Ascending aorta (tissue), 2 donors: ENCODE results near the gene SAP30BP. TPM values are rescaled to one million over a fixed set of nuclear protein-coding genes. Genes with fewer than 3 reads are reported as not detected.
A peak's percentile ranks its signal among the peaks of the same experiment; 100 is the strongest.

Source experiments
- DNase-seq, 2 donors: peaks; one replicate each; pipeline ENCODE4 v3.0.0-alpha.2; 2019; ENCODE audit warnings: low spot score in 2 of 2
- H3K27ac ChIP-seq, 2 donors: fragments of 200-600 bp; sonication (generic); one replicate each; pipeline ENCODE4 v1.5.1; 2016 to 2017; ENCODE audit warnings: mild to moderate bottlenecking in 1 of 2
- H3K27me3 ChIP-seq: fragments of 200-600 bp; sonication (generic); one replicate; pipeline ENCODE4 v1.5.1; 2017
- H3K36me3 ChIP-seq, 2 donors: fragments of 200-600 bp; sonication (generic); one replicate each; pipeline ENCODE4 v1.5.1; 2016
- H3K4me1 ChIP-seq, 2 donors: fragments of 200-600 bp; sonication (generic); one replicate each; pipeline ENCODE4 v1.5.1; 2016 to 2017; ENCODE audit warnings: mild to moderate bottlenecking in 1 of 2
- H3K4me3 ChIP-seq, 2 donors: fragments of 200-600 bp; sonication (generic); one replicate each; pipeline ENCODE4 v1.5.1; 2016 to 2017; ENCODE audit warnings: mild to moderate bottlenecking in 1 of 2
- H3K9me3 ChIP-seq, 2 donors: fragments of 200-600 bp; sonication (generic); one replicate each; pipeline ENCODE4 v1.5.1; 2016
- intact Hi-C: fragments of 100-400 bp; cut with DNase I; formaldehyde crosslinking; loops from one replicate; pipeline ENCODE4 v1.15.1; 2023
- total RNA-seq: library from RNA; depleted of rRNA; stranded (reverse); fragments of >200 nt; gene quantifications from one replicate; pipeline ENCODE4 v1.1.0, GENCODE V29; 2016
- TF ChIP-seq, protein P1 (sequence below), 3 experiments: fragments of 200-600 bp in 2 of 3; fragments of 450-650 bp in 1 of 3; sonication (generic) in 2 of 3; IDR thresholded peaks; one replicate each; pipeline ENCODE4 v1.5.1; 2016 to 2019; ENCODE audit warnings: antibody characterized with exemption in 3 of 3, mild to moderate bottlenecking in 1 of 3, moderate library complexity in 1 of 3

Gene SAP30BP
- total RNA-seq, 1 donor from 2014 or later, result 70.9 TPM

DNA sequence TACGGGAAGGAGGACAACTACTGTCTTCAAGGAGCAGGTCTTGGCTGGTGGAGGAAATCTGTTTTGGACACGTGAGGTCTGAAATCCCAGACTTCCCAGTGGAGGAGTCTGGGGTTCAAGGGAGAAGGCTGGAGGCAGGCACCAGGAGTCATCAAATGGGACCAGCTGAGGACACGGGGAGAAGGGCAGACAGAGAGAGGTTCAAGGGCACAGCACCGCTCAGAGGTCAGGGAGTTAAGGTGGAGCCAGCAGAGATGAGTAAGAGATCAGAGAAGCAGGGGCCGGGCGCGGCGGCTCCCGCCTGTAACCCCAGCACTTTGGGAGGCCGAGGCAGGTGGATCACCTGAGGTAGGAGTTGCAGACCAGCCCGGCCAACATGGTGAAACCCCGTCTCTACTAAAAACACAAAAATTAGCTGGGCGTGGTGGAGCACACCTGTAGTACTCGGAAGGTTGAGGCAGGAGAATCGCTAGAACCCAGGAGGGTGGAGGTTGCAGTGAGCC is 44.3 kb upstream of the SAP30BP start:
- Histone ChIP-seq H3K4me1 (no peaks in the 10 kb centered on the region), H3K27ac (no peak overlapping the region), H3K4me3 (no peak overlapping the region), H3K9me3 (no peaks in the 10 kb centered on the region), H3K36me3 (peaks cover 29 to 44% of the 10 kb centered on the region in 2 donors), H3K27me3 (no peaks in the 10 kb centered on the region)
- no peak for DNase-seq
- TF ChIP-seq, protein P1, sequence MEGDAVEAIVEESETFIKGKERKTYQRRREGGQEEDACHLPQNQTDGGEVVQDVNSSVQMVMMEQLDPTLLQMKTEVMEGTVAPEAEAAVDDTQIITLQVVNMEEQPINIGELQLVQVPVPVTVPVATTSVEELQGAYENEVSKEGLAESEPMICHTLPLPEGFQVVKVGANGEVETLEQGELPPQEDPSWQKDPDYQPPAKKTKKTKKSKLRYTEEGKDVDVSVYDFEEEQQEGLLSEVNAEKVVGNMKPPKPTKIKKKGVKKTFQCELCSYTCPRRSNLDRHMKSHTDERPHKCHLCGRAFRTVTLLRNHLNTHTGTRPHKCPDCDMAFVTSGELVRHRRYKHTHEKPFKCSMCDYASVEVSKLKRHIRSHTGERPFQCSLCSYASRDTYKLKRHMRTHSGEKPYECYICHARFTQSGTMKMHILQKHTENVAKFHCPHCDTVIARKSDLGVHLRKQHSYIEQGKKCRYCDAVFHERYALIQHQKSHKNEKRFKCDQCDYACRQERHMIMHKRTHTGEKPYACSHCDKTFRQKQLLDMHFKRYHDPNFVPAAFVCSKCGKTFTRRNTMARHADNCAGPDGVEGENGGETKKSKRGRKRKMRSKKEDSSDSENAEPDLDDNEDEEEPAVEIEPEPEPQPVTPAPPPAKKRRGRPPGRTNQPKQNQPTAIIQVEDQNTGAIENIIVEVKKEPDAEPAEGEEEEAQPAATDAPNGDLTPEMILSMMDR (IDR thresholded peaks at IDR 0.05), result no peak
- intact Hi-C loops, result no loop called here

DNA sequence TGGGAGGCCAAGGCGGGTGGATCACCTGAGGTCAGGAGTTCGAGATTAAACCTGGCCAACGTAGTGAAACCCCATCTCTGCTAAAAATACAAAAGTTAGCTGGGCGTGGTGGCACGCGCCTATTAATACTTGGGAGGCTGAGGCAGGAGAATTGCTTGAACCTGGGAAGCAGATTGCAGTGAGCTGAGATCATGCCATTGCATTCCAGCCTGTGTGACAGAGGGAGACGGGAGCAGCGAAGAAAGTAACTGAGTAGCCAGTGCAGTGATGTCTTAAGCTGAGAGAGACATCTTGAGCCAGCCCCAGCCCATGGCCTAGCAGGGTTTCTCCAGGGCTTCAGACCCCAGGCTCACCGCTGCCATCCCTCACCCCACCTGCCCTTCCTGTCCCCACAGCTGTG is 43.8 kb upstream of the SAP30BP start:
- no peaks in the 10 kb centered on the region for H3K9me3 ChIP-seq
- no peaks in the 10 kb centered on the region for H3K4me1 ChIP-seq
- H3K4me3 ChIP-seq, result no peak overlapping the region
- H3K36me3 ChIP-seq, result peaks cover 29 to 44% of the 10 kb centered on the region in 2 donors
- intact Hi-C loops, result no loop called here
- H3K27me3 ChIP-seq, result no peaks in the 10 kb centered on the region
- TF ChIP-seq, protein P1 (IDR thresholded peaks at IDR 0.05), result no peak
- H3K27ac ChIP-seq, result no peak overlapping the region
- DNase-seq, result no peak

DNA sequence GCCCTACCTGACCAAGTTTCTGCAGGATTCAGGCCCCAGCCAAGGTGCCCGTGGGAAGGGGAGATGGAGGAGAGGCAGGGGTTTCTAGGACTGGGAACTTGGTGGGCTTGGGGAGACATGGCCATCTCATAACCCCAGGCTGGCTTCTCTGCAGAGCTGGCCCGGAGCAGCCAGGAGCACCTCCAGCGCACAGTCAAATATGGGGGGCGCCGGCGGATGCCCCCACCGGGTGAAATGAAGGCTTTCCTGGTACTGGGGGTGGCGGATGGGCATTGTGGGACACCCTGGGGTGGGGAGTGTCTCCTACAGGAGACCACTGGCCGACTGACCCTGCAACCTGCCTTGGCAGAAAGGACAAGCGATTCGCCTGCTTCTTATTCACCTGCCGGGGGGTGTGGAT is 43.1 kb upstream of the SAP30BP start:
- intact Hi-C loops, result no loop called here
- Histone ChIP-seq H3K9me3 (no peaks in the 10 kb centered on the region), H3K27ac (no peak overlapping the region), H3K36me3 (peaks cover 29 to 37% of the 10 kb centered on the region in 2 donors), H3K27me3 (no peaks in the 10 kb centered on the region), H3K4me3 (no peak overlapping the region), H3K4me1 (no peaks in the 10 kb centered on the region)
- no peak for DNase-seq
- TF ChIP-seq, protein P1 (IDR thresholded peaks at IDR 0.05), result no peak

DNA sequence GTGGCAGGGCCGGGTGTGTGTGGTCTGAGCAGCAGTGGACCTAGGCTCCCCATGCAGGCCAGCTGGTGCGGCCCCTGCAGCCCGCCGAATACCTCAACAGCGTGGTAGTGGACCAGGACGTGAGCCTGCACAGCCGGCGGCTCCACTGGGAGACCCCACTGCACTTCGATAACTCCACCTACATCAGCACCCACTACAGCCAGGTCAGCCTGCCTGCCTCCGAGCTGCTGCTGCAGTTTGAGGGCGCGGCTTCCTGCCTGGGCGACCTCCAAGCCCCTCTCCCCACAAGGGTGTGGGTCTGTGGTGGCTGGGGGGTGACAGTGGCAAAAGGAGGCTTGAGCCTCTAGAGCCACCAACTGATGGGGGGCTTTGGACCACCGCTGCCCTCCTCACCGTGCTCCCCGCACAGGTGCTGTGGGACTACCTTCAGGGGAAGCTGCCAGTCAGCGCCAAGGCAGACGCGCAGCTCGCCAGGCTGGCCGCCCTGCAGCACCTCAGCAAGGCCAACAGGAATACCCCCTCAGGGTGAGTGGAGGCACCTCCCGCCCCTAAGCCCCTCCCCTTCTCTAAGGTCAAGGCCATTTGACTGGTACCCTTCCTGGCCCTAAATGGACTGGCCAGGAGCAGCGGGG is 42.3 kb upstream of the SAP30BP start:
- no peaks in the 10 kb centered on the region for H3K4me1 ChIP-seq
- peaks cover 30 to 33% of the 10 kb centered on the region in 2 donors for H3K36me3 ChIP-seq
- H3K9me3 ChIP-seq, result no peaks in the 10 kb centered on the region
- H3K27me3 ChIP-seq, result no peaks in the 10 kb centered on the region
- intact Hi-C loops, result no loop called here
- no peak overlapping the region for H3K4me3 ChIP-seq
- H3K27ac ChIP-seq, result no peak overlapping the region
- TF ChIP-seq, protein P1 (IDR thresholded peaks at IDR 0.05), result no peak
- DNase-seq, result no peak

DNA sequence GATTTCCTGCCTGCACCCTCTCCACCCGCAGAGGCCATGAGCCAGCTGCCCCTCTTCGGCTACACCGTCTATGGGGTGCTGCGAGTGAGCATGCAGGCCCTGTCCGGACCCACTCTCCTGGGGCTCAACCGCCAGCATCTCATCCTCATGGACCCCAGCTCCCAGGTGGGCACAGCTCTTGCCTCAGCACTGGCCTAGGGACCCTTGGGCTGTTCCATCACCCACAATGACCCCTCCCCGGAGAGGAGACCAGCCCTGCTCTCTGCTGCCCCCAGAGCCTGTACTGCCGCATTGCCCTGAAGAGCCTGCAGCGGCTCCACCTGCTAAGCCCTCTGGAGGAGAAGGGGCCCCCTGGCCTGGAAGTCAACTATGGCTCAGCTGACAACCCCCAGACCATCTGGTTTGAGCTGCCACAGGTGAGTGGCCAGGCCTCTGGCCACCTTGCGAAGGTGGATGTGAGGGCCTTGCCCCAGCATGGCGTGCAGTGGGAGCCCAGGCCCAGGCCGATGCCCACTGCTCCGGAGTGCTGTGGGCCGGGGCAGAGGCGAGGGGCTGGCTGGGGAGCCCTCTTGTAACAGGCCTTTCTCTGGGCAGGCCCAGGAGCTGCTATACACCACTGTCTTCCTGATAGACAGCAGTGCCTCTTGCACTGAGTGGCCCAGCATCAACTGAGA is 41.2 kb upstream of the SAP30BP start:
- intact Hi-C loops, result no loop called here
- TF ChIP-seq, protein P1 (IDR thresholded peaks at IDR 0.05), result peak in 1 of 3 experiments; percentile 42
- H3K27me3 ChIP-seq, result no peaks in the 10 kb centered on the region
- no peak for DNase-seq
- H3K4me1 ChIP-seq, result no peaks in the 10 kb centered on the region
- H3K4me3 ChIP-seq, result no peak overlapping the region
- peaks cover 33 to 38% of the 10 kb centered on the region in 2 donors for H3K36me3 ChIP-seq
- no peaks in the 10 kb centered on the region for H3K9me3 ChIP-seq
- no peak overlapping the region for H3K27ac ChIP-seq
